Measurements from ENCODE around the gene NABP1.

NABP1 gene

GRCh38 chr2:191679818-191680600, 2.1 kb downstream of the NABP1 start:
- Histone ChIP-seq H3K27ac (replicated peaks) (peak overlapping the region; percentile 91), H3K4me3 (replicated peaks; ENCODE audit: insufficient read depth, low read length) (0 out of 2 replicates have a peak overlapping the region, but pooled peaks have one; percentile 68), H3K27me3 (ENCODE audit: insufficient read depth, poor library complexity, severe bottlenecking) (no peaks in the 10 kb centered on the region)
- peak; percentile 55 to 76 for DNase-seq (ENCODE audit: low read depth in 1 of 2, low spot score in 1 of 2)
- TF ChIP-seq, protein P1, sequence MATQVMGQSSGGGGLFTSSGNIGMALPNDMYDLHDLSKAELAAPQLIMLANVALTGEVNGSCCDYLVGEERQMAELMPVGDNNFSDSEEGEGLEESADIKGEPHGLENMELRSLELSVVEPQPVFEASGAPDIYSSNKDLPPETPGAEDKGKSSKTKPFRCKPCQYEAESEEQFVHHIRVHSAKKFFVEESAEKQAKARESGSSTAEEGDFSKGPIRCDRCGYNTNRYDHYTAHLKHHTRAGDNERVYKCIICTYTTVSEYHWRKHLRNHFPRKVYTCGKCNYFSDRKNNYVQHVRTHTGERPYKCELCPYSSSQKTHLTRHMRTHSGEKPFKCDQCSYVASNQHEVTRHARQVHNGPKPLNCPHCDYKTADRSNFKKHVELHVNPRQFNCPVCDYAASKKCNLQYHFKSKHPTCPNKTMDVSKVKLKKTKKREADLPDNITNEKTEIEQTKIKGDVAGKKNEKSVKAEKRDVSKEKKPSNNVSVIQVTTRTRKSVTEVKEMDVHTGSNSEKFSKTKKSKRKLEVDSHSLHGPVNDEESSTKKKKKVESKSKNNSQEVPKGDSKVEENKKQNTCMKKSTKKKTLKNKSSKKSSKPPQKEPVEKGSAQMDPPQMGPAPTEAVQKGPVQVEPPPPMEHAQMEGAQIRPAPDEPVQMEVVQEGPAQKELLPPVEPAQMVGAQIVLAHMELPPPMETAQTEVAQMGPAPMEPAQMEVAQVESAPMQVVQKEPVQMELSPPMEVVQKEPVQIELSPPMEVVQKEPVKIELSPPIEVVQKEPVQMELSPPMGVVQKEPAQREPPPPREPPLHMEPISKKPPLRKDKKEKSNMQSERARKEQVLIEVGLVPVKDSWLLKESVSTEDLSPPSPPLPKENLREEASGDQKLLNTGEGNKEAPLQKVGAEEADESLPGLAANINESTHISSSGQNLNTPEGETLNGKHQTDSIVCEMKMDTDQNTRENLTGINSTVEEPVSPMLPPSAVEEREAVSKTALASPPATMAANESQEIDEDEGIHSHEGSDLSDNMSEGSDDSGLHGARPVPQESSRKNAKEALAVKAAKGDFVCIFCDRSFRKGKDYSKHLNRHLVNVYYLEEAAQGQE (IDR thresholded peaks at IDR 0.05; ENCODE audit: insufficient replicate concordance, low read depth), result no peak
- no peak for TF ChIP-seq POLR2AphosphoS5 (IDR thresholded peaks at IDR 0.05; ENCODE audit: low read depth)
- no peak for TF ChIP-seq CTCF (IDR thresholded peaks at IDR 0.05; ENCODE audit: insufficient read depth, low read length)
- TF ChIP-seq SPI1 (IDR thresholded peaks at IDR 0.05; ENCODE audit: borderline replicate concordance, low read depth), result peak; percentile 47; the same call in 1 of the 2 replicates

DNA sequence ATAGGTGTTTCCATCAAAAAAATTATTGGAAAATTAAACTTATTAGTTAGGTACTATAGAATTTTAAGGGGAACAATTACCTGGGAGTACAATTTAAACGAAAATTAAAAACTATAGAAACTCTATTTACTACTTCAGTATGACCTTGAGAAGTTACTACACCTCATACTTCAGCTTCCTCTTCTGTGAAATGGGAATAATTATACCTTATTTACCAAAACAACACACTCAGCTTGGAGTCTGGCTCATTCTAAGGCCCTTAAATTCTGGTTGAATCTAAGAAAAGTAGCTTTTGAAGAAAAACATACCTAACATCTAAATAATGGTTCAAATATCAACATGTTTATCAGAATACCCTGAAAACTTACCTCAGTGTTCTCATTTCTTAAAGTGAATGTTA, 2.7 kb downstream of the NABP1 start:
- no peaks in the 10 kb centered on the region for H3K27me3 ChIP-seq (ENCODE audit: insufficient read depth, poor library complexity, severe bottlenecking)
- no peak for DNase-seq (ENCODE audit: low read depth in 1 of 2, low spot score in 1 of 2)
- no peak for TF ChIP-seq GABPA (IDR thresholded peaks at IDR 0.05; ENCODE audit: low read depth)
- TF ChIP-seq, protein P1 (IDR thresholded peaks at IDR 0.05; ENCODE audit: insufficient replicate concordance, low read depth), result no peak
- no peak for TF ChIP-seq SPI1 (IDR thresholded peaks at IDR 0.05; ENCODE audit: borderline replicate concordance, low read depth)
- no peak for TF ChIP-seq CTCF (IDR thresholded peaks at IDR 0.05; ENCODE audit: insufficient read depth, low read length)
- TF ChIP-seq POLR2AphosphoS5 (IDR thresholded peaks at IDR 0.05; ENCODE audit: low read depth), result no peak
- no peak overlapping the region for H3K4me3 ChIP-seq (replicated peaks; ENCODE audit: insufficient read depth, low read length)
- peak overlapping the region; percentile 91 for H3K27ac ChIP-seq (replicated peaks)

GRCh38 chr2:191682126-191682525, 4.2 kb downstream of the NABP1 start:
- DNase-seq (ENCODE audit: low read depth in 1 of 2, low spot score in 1 of 2), result no peak
- Histone ChIP-seq H3K4me3 (replicated peaks; ENCODE audit: insufficient read depth, low read length) (no peak overlapping the region), H3K27ac (replicated peaks) (no peak overlapping the region), H3K27me3 (ENCODE audit: insufficient read depth, poor library complexity, severe bottlenecking) (no peaks in the 10 kb centered on the region)
- TF ChIP-seq CTCF (IDR thresholded peaks at IDR 0.05; ENCODE audit: insufficient read depth, low read length) (no peak), POLR2AphosphoS5 (IDR thresholded peaks at IDR 0.05; ENCODE audit: low read depth) (no peak), GABPA (IDR thresholded peaks at IDR 0.05; ENCODE audit: low read depth) (no peak), SPI1 (IDR thresholded peaks at IDR 0.05; ENCODE audit: borderline replicate concordance, low read depth) (no peak)
- TF ChIP-seq, protein P1 (IDR thresholded peaks at IDR 0.05; ENCODE audit: insufficient replicate concordance, low read depth), result no peak
